Endothelial cell (in vitro differentiated cells): ENCODE results near the gene STX11. TPM values are rescaled to one million over a fixed set of nuclear protein-coding genes. Genes with fewer than 3 reads are reported as not detected.

Experiments used
- DNase-seq: peaks from one replicate; pipeline ENCODE4 v3.0.0; 2021; ENCODE audit warnings: low spot score
- H3K27ac Mint-ChIP-seq: one replicate; pipeline ENCODE4 v1.8.0; 2021; ENCODE audit warnings: mixed read lengths, inconsistent platforms; ENCODE audit not compliant: unreplicated experiment
- H3K27me3 Mint-ChIP-seq: one replicate; pipeline ENCODE4 v1.8.0; 2021; ENCODE audit warnings: mild to moderate bottlenecking, moderate library complexity, mixed read lengths, inconsistent platforms; ENCODE audit not compliant: unreplicated experiment
- H3K36me3 Mint-ChIP-seq: one replicate; pipeline ENCODE4 v1.8.0; 2021; ENCODE audit warnings: mild to moderate bottlenecking, low read depth, mixed read lengths, inconsistent platforms; ENCODE audit not compliant: unreplicated experiment
- H3K4me1 Mint-ChIP-seq: one replicate; pipeline ENCODE4 v1.8.0; 2021; ENCODE audit warnings: mild to moderate bottlenecking, mixed read lengths, inconsistent platforms; ENCODE audit not compliant: unreplicated experiment
- H3K4me3 Mint-ChIP-seq: one replicate; pipeline ENCODE4 v1.8.0; 2021; ENCODE audit warnings: mild to moderate bottlenecking, mixed read lengths, inconsistent platforms; ENCODE audit not compliant: unreplicated experiment
- H3K9me3 Mint-ChIP-seq: one replicate; pipeline ENCODE4 v1.8.0; 2021; ENCODE audit warnings: mixed read lengths, inconsistent platforms; ENCODE audit not compliant: unreplicated experiment
- total RNA-seq: library from RNA; stranded (reverse); fragmentation: NEBNext Ultra II Directional; extraction: Animal tissue kit (Norgen Biotek cat#: 25700); gene quantifications from one replicate; pipeline ENCODE4 v1.2.1, GENCODE V29; 2021; ENCODE audit not compliant: unreplicated experiment
- TF ChIP-seq, protein P1 (sequence below): fragments of 200-600 bp; sonication (generic); IDR thresholded peaks from one replicate; pipeline ENCODE4 v1.5.0; 2021; ENCODE audit warnings: antibody characterized with exemption; ENCODE audit not compliant: unreplicated experiment

Gene STX11
- total RNA-seq, 1 donor from 2014 or later = not detected

DNA sequence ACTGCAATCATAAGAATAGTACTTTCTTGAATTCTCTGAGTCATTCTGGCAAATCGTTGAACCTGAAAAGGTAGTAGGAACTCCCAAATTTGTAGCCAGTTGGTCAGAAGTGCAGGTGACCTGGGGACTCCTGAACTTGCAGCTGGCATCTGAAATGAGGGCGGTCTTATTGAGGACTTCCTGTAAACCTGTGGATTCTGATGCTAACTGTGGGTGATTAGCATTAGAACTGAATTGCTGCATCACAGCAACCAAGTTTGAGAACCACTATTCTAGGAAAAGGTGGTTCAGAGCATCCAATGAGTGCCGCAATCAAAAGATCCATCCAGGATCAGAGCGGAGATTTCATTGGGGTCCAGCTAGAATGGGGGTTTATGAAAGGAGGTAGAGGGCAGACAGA is 84.6 kb downstream of the STX11 start:
- DNase-seq = no peak
- no peaks in the 10 kb centered on the region for H3K27me3 Mint-ChIP-seq
- peaks cover under 1% of the 10 kb centered on the region for H3K4me1 Mint-ChIP-seq
- no peaks in the 10 kb centered on the region for H3K9me3 Mint-ChIP-seq
- H3K36me3 Mint-ChIP-seq = no peaks in the 10 kb centered on the region
- TF ChIP-seq, protein P1, sequence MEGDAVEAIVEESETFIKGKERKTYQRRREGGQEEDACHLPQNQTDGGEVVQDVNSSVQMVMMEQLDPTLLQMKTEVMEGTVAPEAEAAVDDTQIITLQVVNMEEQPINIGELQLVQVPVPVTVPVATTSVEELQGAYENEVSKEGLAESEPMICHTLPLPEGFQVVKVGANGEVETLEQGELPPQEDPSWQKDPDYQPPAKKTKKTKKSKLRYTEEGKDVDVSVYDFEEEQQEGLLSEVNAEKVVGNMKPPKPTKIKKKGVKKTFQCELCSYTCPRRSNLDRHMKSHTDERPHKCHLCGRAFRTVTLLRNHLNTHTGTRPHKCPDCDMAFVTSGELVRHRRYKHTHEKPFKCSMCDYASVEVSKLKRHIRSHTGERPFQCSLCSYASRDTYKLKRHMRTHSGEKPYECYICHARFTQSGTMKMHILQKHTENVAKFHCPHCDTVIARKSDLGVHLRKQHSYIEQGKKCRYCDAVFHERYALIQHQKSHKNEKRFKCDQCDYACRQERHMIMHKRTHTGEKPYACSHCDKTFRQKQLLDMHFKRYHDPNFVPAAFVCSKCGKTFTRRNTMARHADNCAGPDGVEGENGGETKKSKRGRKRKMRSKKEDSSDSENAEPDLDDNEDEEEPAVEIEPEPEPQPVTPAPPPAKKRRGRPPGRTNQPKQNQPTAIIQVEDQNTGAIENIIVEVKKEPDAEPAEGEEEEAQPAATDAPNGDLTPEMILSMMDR = no peak
- H3K27ac Mint-ChIP-seq = no peak overlapping the region
- H3K4me3 Mint-ChIP-seq = no peak overlapping the region

Other genes starting within 250 kb of the STX11 start
- gene PLAGL1, start 142.3 kb upstream of the STX11 start, total RNA-seq = 294 TPM
- 113 TPM for gene SF3B5, start 54.9 kb upstream of the STX11 start, total RNA-seq
- 164 TPM for gene UTRN, start 134.8 kb downstream of the STX11 start, total RNA-seq